ENCODE results near the gene UVRAG.

Gene UVRAG

DNA sequence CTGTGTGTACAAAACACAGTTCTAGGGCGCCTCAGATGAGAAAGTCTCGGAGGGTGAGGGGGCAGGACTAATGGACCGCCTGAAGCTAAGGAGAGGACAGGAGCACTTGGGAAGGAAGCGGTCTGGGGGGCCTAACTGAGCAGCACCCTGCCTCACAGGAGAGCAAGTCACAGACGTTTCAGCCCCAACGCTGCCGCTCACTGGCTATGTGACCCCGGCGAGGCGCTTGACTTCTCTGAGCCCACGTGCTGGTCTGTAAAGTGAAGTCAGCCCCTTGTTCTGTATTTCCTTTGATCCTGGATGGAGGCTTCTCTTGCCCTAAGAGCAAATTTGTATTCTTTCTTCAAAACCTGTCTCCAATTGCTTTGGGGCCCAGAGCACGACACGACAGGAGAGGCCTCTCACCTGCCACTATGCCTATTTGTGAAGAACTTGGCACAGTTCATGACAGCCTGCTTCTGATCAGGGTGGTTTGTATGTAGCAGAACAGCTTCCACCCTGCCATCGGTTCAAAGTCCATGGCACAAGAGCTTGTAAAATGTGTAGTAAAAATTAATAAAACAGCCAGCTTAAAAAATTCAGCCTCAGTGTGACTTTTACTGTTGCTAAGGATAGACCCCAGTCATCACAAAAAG lies 332.2 kb downstream of the UVRAG start:
- DNase-seq (ENCODE audit: low read depth in 2 of 2): no peak
- no peak overlapping the region for H3K4me3 ChIP-seq (replicated peaks in 1 of 2; ENCODE audit: low read depth in 2 of 2, low read length in 2 of 2)
- TF ChIP-seq CTCF (IDR thresholded peaks at IDR 0.05; ENCODE audit: low read depth, low read length): no peak

DNA sequence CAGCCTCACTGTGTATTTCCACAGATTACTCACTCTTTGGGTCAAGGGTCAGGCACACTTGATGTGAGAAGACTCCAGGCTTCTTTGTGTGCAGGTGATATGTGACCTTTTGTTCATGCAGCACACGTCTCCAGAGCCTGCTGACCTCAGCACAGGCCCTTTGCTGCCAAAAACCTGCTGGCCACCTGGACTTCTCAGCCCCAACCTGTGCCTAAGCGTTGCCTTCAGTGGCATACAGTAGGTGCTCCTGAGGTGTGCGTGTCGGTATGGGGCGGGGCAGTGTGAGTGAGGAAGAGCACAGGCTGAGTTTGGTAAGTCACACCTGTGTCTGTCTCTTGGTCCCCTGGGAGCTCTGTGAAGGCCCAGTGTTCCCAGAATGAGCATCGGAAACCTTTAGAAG lies 333.2 kb downstream of the UVRAG start:
- TF ChIP-seq CTCF (IDR thresholded peaks at IDR 0.05; ENCODE audit: low read depth, low read length): no peak
- H3K4me3 ChIP-seq (replicated peaks in 1 of 2; ENCODE audit: low read depth in 2 of 2, low read length in 2 of 2): no peak overlapping the region
- DNase-seq (ENCODE audit: low read depth in 2 of 2): no peak

- TF ChIP-seq CTCF (IDR thresholded peaks at IDR 0.05; ENCODE audit: low read depth, low read length): no peak
- DNase-seq (ENCODE audit: low read depth in 2 of 2): no peak
- no peak overlapping the region for H3K4me3 ChIP-seq (replicated peaks in 1 of 2; ENCODE audit: low read depth in 2 of 2, low read length in 2 of 2)
These were observed 334.1 kb downstream of the UVRAG start for GRCh38 chr11:76148941-76149613.

DNA sequence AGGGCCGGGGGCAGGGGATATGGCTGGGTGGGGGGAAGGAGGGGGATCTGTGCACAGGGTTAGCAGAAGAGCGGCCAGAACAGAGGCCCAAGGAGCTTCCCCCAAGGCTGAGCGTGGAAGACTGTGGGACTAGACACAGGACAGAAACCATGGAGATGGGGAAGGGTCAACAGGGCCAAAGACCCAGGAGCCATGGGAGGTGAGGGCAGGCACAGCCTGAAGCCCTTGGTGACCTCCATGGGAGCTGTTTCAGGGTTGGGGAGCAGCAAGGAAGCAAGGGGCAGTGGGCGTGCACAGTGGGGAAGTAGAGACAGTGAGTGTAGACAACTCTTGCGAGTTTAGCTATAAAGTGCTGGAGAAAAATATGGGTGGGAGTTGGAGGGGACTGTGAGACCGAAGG lies 334.7 kb downstream of the UVRAG start:
- no peak for DNase-seq (ENCODE audit: low read depth in 2 of 2)
- no peak for TF ChIP-seq CTCF (IDR thresholded peaks at IDR 0.05; ENCODE audit: low read depth, low read length)
- H3K4me3 ChIP-seq (replicated peaks in 1 of 2; ENCODE audit: low read depth in 2 of 2, low read length in 2 of 2): no peak overlapping the region

GRCh38 chr11:76150141-76150540 lies 335.1 kb downstream of the UVRAG start:
- H3K4me3 ChIP-seq (replicated peaks in 1 of 2; ENCODE audit: low read depth in 2 of 2, low read length in 2 of 2): no peak overlapping the region
- DNase-seq (ENCODE audit: low read depth in 2 of 2): no peak
- TF ChIP-seq CTCF (IDR thresholded peaks at IDR 0.05; ENCODE audit: low read depth, low read length): no peak

DNA sequence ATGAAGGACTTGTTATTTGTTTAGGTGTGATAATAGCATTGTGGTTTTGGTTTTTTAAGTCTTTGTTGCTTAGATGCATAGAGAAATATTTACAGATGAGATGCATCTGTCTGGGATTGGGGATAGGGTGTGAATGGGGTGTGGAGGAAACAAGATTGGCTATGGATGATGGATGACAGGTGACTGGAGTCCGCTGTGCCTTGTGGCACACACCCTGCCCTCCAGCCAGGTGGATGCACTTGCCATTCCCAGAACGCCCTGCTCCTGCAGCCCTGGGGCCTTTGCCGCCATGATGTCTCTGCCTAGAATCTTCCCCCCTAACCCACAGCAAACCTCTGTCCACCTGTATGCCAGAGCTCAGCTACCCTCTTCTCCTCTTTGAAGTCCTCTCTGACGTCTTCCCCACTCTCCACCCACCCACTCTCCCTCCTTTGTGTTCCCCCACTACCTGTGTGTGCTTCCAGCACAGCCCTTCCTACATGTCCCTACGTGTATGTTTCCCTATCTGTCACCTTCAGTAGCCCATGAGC lies 336.6 kb downstream of the UVRAG start:
- no peak overlapping the region for H3K4me3 ChIP-seq (replicated peaks in 1 of 2; ENCODE audit: low read depth in 2 of 2, low read length in 2 of 2)
- TF ChIP-seq CTCF (IDR thresholded peaks at IDR 0.05; ENCODE audit: low read depth, low read length): no peak
- no peak for DNase-seq (ENCODE audit: low read depth in 2 of 2)

All from cardiac fibroblast (primary cell).